Measurements from ENCODE around the gene B4GAT1. TPM values are rescaled to one million over a fixed set of nuclear protein-coding genes. Genes with fewer than 3 reads are reported as not detected.
A peak's percentile ranks its signal among the peaks of the same experiment; 100 is the strongest.
"Not testable (repeated sequence)": the region's sequence is repeated elsewhere in the genome, so short reads cannot be mapped to it uniquely, and the experiment has no call there.

B4GAT1 gene
- total RNA-seq, 8 experiments from 2014 or later: 18.8 to 161 (median 44.9) TPM

DNA sequence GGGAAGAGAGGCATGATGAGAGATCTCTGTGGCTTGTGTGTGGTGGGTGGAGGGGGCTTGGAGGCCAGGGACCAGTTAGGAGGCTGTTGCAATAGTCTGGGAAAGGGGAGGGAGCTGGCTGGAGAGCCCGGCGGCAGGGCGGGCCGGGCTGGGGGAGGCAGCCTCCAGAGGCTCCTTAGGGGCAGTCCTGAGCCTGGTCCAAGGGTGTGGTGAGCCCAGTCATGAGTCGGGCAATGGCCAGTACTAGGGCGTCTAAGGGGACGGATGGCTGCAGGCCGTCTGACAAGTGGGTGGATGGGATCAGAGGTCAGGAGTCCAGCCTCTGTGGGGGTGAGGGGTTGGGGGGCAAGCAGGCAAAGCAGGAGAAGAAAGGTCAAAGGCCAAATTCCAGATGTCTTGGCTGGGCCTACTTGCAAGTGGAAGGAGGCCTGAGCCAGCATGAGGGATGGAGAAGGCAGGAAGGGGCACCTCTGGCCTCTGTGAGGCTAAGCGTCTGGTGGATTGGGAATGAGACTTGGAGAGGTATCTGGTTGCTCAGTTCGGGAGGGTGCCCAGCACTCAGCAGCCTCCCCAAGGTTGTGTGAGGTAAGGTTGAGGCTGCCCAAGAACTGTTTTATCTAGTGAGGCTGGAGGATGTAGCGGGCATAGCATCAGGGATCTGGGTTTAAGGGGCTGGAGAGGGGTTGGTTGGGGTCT is 24.5 kb downstream of the B4GAT1 start:
- ATAC-seq (replicated peaks in 6 of 8): peak in 2 of 8 experiments; percentile 15 to 25
- Histone ChIP-seq H3K4me1 (replicated peaks in 1 of 2) (peaks cover 37 to 41% of the 10 kb centered on the region in 2 donors), H3K4me3 (no peak overlapping the region), H3K27ac (no peak overlapping the region)
- in situ Hi-C loops (cut with MboI; ENCODE audit: low pct_unique_long_range_greater_than_20kb in 2 of 9, low sequenced_read_pairs in 9 of 9, unreplicated experiment in 9 of 9): no loop called here
- WGBS, 10 experiments: 53 to 100% (median 100%) methylated on average over 1 to 3 of the region's 11 CpGs; no CpG with 5 or more reads in 4 of the 10 experiments

DNA sequence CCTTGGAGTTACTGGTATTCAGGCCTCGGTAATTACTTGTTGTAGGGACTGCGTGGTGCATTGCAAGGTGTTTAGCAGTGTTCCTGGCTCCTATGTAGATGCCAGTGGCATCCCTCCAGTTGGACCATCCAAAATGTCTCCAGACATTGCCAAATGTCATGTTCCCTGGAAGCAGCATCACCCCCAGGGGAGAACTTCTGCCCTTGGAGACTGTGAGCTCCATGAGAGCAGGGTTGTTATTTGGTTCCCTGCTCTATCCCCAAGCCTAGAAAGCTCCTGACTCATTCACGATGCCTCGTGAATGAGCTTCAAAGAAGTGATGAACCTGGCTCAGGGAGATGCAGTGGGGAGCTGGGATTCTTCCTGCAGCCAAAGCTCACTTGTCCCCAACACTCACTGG is 25.8 kb downstream of the B4GAT1 start:
- Histone ChIP-seq H3K27ac (no peak overlapping the region), H3K4me3 (no peak overlapping the region), H3K4me1 (replicated peaks in 1 of 2) (peaks cover 37 to 41% of the 10 kb centered on the region in 2 donors)
- no peak for ATAC-seq (replicated peaks in 6 of 8)
- WGBS, 10 experiments: 48 to 100% (median 92%) methylated on average over 1 to 4 of the region's 4 CpGs; no CpG with 5 or more reads in 3 of the 10 experiments
- in situ Hi-C loops (cut with MboI; ENCODE audit: low pct_unique_long_range_greater_than_20kb in 2 of 9, low sequenced_read_pairs in 9 of 9, unreplicated experiment in 9 of 9): no loop called here

DNA sequence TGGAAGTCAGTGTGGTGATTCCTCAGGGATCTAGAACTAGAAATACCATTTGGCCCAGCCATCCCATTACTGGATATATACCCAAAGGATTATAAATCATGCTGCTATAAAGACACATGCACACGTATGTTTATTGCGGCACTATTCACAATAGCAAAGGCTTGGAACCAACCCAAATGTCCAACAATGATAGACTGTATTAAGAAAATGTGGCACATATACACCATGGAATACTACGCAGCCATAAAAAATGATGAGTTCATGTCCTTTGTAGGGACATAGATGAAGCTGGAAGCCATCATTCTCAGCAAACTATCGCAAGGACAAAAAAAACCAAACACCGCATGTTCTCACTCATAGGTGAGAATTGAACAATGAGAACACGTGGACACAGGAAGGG is 26.7 kb downstream of the B4GAT1 start:
- H3K4me1 ChIP-seq (replicated peaks in 1 of 2): peaks cover 32 to 36% of the 10 kb centered on the region in 2 donors
- WGBS, 10 experiments: 80 to 100% (median 90%) methylated on average over 1 to 2 of the region's 6 CpGs; no CpG with 5 or more reads in 7 of the 10 experiments
- H3K4me3 ChIP-seq; H3K27ac ChIP-seq; ATAC-seq (replicated peaks in 6 of 8); in situ Hi-C loops (cut with MboI; ENCODE audit: low pct_unique_long_range_greater_than_20kb in 2 of 9, low sequenced_read_pairs in 9 of 9, unreplicated experiment in 9 of 9): not testable (repeated sequence)

DNA sequence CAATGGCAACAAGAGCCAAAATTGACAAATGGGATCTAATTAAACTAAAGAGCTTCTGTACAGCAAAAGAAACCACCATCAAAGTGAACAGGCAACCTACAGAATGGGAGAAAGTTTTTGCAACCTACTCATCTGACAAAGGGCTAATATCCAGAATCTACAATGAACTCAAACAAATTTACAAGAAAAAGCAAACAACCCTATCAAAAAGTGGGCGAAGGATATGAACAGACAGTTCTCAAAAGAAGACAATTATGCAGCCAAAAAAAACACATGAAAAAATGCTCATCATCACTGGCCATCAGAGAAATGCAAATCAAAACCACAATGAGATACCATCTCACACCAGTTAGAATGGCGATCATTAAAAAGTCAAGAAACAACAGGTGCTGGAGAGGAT is 27.1 kb downstream of the B4GAT1 start:
- in situ Hi-C loops (cut with MboI; ENCODE audit: low pct_unique_long_range_greater_than_20kb in 2 of 9, low sequenced_read_pairs in 9 of 9, unreplicated experiment in 9 of 9); H3K27ac ChIP-seq; H3K4me3 ChIP-seq; ATAC-seq (replicated peaks in 6 of 8): not testable (repeated sequence)
- peaks cover 31 to 32% of the 10 kb centered on the region in 2 donors for H3K4me1 ChIP-seq (replicated peaks in 1 of 2)
- 100% methylated on average over 1 of the region's 2 CpGs; no CpG with 5 or more reads in 9 of the 10 experiments for WGBS, 10 experiments

DNA sequence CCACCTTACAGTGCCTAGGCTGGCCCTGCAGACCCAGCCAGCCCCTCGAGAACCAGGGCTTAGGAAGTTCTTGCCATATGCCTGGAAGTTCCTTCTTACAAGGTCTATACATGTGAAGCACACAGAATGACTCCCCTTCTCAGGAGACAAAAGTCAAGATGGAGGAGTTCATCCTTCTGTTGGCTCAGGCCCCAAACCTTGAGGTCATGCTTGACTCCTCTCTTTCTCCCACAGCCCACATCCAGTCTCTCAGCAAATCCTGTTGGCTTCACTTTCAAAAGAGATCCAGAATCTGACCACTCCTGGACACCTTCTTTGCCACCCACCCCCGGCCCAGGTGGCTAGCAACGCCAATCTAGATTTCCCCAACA is 28.8 kb downstream of the B4GAT1 start:
- peak overlapping the region in 1 of 2 donors; percentile 78 for H3K27ac ChIP-seq
- in situ Hi-C loops (cut with MboI; ENCODE audit: low pct_unique_long_range_greater_than_20kb in 2 of 9, low sequenced_read_pairs in 9 of 9, unreplicated experiment in 9 of 9): no loop called here
- peaks cover 30 to 32% of the 10 kb centered on the region in 2 donors for H3K4me1 ChIP-seq (replicated peaks in 1 of 2)
- 17 to 100% (median 50%) methylated on average over 1 to 3 of the region's 3 CpGs; no CpG with 5 or more reads in 5 of the 10 experiments for WGBS, 10 experiments
- no peak overlapping the region for H3K4me3 ChIP-seq
- no peak for ATAC-seq (replicated peaks in 6 of 8)

DNA sequence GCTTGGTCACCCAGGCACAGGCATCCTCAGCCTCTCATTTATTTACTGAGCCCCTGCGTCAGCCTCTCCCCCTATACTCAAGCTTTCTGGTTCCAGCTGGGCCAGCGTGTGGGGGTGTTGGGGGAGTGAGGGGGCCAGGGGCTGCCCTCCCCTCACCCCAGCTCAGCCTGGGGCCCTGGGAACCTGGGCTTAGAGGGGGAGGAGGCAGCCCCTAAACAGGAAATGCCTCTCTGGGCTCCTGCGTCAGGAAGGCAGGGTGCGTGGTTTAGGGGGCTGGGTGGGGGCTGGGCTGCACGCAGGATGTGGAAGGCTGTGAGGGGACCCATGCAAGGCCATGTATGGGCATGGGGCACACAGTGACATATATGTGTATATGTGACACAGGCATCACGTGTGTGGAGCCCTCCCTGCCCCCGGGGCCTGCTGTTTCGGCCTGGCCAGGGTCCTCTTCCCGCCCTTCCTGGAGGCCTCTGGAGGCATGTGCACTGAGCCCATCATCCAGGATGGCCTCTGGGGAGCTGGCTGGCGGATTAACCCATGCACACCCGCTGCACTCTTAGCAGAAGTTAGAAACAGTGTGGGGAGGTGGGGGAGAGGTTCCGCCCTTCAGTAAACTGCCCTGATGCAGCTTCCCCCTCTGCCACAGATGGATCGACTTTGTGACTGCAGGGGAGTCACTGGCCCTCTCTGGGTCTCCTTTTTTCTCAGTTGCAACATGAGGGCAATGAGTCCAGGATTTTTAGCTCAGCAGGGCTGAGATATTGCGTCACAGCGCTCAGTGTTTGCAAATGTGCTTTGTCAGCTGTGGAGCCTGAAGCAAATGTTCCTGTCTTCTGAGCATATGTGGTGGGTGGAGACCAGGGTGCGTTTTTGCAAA is 29.5 kb downstream of the B4GAT1 start:
- H3K4me3 ChIP-seq: no peak overlapping the region
- ATAC-seq (replicated peaks in 6 of 8): peak; percentile 26 to 80 (median 52)
- H3K27ac ChIP-seq: peak overlapping the region; percentile 73 to 78
- WGBS, 10 experiments: 0 to 90% (median 76%) methylated on average over 1 to 3 of the region's 16 CpGs; no CpG with 5 or more reads in 4 of the 10 experiments
- peaks cover 32 to 38% of the 10 kb centered on the region in 2 donors for H3K4me1 ChIP-seq (replicated peaks in 1 of 2)
- in situ Hi-C loops (cut with MboI; ENCODE audit: low pct_unique_long_range_greater_than_20kb in 2 of 9, low sequenced_read_pairs in 9 of 9, unreplicated experiment in 9 of 9): no loop called here

DNA sequence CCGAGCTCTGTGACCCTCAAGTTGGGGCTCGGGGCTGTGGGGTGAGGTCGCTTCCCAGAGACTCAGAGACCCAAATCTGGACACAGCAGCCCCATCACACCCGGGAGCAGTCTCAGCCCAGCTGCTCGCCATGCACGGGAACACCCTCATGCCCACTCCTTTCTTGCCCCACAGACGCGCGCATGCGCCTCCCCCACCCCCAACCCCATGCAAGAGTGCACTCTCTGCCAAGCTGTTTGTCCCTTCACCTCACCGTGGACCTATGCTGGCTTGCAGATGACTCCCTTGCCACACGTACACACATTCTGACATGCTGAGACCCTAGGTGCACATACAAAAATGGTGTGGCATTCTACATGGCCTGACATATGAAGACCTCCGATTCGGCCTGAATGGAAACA is 30.1 kb downstream of the B4GAT1 start:
- no CpG with 5 or more reads among the region's 14 CpGs for WGBS, 10 experiments
- peak overlapping the region; percentile 73 to 78 for H3K27ac ChIP-seq
- ATAC-seq (replicated peaks in 6 of 8): peak in 6 of 8 experiments; percentile 0 to 6 (median 2)
- no peak overlapping the region for H3K4me3 ChIP-seq
- H3K4me1 ChIP-seq (replicated peaks in 1 of 2): peaks cover 32 to 38% of the 10 kb centered on the region in 2 donors
- in situ Hi-C loops (cut with MboI; ENCODE audit: low pct_unique_long_range_greater_than_20kb in 2 of 9, low sequenced_read_pairs in 9 of 9, unreplicated experiment in 9 of 9): no loop called here

DNA sequence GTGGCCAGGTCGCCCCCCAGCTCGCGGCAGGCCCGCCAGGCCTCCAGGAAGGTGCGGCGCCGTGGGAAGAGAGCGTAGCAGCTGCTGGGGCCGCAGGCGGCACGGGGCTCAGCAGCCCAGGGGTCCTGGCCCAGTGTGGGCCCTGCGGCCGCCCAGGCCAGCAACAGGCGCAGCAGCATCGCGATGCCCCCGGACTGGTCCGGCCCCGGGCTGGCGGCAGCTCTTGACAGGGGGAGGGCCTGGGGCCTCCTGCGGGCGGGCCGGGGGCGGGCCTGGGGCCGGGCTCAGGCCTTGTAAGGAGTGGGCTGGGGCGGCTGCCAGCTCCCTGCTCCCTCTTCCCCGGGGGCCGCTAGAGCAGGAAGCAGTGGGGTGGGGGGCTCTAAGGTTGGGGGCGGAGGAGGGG is 30.6 kb downstream of the B4GAT1 start, which contains the start of gene CD248:
CD248 (minus strand) TSS at position 196 of the 403 bp plus-strand sequence; CDS start at position 179, 17 bp downstream.
- H3K4me3 ChIP-seq: no peak within 1 kb of the TSS
- peak within 1 kb of the TSS; percentile 73 to 78 for H3K27ac ChIP-seq
- peak in 7 of 8 experiments; percentile 2 to 17 (median 5) for ATAC-seq (replicated peaks in 6 of 8)
- in situ Hi-C loops (cut with MboI; ENCODE audit: low pct_unique_long_range_greater_than_20kb in 2 of 9, low sequenced_read_pairs in 9 of 9, unreplicated experiment in 9 of 9): no loop called here
- H3K4me1 ChIP-seq (replicated peaks in 1 of 2): peaks cover 32 to 38% of the 10 kb centered on the region in 2 donors
- no CpG with 5 or more reads among the region's 29 CpGs for WGBS, 10 experiments

DNA sequence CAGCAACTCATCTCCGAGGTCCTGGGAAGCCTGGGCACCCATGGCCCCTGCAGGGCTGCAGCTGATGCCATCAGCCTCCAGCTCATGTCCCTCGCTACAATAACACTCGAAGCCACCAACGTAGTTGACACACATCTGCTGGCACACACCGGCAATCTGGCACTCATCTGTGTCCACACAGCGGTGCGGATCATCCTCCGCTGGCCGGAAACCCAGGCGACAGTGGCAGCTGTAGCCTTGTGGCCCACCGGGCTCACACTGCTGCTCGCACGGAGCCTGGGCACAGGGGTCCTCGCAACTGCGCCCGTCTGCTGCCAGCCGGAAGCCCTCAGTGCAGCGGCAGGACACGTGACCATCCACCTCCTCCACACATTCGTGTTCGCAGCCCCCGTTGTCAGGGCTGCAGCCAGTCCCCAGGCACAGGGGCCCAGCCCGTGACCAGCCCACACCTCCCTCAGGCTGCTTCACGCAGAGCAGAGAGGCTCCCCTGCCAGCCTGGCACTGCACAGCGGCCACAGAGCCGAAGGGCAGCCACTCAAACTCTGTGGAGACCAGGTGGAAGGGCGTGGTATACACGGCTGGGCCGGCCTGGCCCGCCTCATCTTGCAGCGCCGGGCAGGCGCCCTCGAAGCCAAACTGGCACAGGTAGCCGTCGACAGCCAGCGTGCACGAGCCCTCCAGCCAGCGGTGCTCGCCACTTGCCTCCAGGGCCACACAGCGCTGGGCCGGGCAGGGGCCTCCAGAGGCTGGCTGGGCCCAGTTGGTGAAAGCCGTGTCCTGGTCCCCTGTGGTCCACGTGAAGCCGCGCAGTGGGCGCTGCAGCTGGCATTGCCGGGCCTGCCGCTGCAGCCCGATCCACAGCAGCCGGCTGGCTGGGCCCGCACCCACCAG is 31.3 kb downstream of the B4GAT1 start:
- in situ Hi-C loops (cut with MboI; ENCODE audit: low pct_unique_long_range_greater_than_20kb in 2 of 9, low sequenced_read_pairs in 9 of 9, unreplicated experiment in 9 of 9): no loop called here
- peak overlapping the region in 1 of 2 donors; percentile 18 for H3K27ac ChIP-seq
- H3K4me3 ChIP-seq: no peak overlapping the region
- 0 to 100% (median 84%) methylated on average over 1 to 16 of the region's 52 CpGs; no CpG with 5 or more reads in 3 of the 10 experiments for WGBS, 10 experiments
- no peak for ATAC-seq (replicated peaks in 6 of 8)
- H3K4me1 ChIP-seq (replicated peaks in 1 of 2): peaks cover 32 to 38% of the 10 kb centered on the region in 2 donors

DNA sequence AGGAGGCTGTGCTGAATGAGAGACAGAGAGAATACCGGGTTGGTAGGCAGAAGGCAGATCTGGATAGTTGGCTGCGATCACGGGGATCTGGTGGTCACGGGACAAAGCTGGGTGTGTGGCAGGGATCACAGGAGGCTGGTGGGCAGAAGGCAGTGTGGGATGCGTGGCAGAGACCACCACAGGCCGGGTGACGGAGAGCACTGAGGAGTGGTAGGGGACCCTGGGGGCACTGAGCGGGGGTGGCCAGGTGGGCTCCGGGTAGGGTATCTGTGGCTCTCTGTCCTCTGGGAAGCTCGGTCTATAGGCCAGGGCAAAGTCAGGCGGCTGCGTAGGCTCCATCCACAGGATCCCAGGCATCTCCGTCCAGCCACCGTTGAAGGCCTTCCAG is 31.9 kb downstream of the B4GAT1 start:
- Histone ChIP-seq H3K4me3 (no peak overlapping the region), H3K27ac (no peak overlapping the region), H3K4me1 (replicated peaks in 1 of 2) (peaks cover 32 to 38% of the 10 kb centered on the region in 2 donors)
- 0 to 100% (median 6%) methylated on average over 1 to 4 of the region's 14 CpGs; no CpG with 5 or more reads in 7 of the 10 experiments for WGBS, 10 experiments
- in situ Hi-C loops (cut with MboI; ENCODE audit: low pct_unique_long_range_greater_than_20kb in 2 of 9, low sequenced_read_pairs in 9 of 9, unreplicated experiment in 9 of 9): no loop called here
- ATAC-seq (replicated peaks in 6 of 8): no peak

DNA sequence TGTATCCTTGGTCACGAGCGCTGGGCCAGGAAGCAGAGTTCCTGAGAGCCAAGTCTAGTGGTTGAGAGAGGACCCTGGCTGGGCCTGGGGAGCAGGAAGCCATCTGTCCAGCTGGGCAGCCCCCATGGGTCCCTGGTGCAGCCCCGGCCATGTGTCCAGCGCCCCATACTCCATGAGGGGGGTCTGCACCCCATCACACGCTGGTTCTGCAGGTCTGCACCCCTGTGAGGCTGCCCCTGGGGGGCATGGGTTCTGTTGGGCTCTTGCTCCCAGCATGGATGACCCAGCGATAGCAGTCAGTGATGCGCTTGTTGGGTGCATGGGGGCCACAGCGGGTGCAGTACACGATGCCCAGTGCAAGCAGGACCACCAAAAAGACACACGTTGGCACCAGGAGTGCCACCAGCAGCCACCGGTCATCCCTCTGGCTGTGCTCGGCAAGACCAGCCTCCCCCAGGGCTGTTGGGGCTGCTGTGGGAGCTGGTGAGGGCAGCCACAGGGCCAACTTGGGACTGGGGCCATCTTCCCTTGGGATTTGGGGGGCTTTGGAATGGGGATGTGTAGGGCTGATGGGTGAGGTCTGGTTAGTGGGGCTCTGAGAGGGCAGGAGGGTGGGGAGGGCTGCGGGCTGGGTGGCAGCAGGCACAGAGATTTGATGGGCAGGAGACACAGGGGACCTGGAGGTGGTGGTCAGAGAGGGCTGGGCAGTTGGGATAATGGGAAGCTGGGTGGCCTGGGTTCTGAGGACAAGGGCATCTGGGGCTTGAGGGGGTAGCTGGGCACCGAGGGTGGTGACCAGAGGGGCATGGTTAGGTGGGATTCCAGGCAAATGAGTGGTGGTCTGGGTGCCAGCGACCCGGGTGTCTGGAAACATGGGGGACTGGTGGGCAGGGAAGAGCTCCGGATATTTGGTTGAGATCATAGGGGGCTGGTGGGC is 32.6 kb downstream of the B4GAT1 start:
- Histone ChIP-seq H3K4me1 (replicated peaks in 1 of 2) (peaks cover 32 to 38% of the 10 kb centered on the region in 2 donors), H3K4me3 (no peak overlapping the region), H3K27ac (no peak overlapping the region)
- in situ Hi-C loops (cut with MboI; ENCODE audit: low pct_unique_long_range_greater_than_20kb in 2 of 9, low sequenced_read_pairs in 9 of 9, unreplicated experiment in 9 of 9): no loop called here
- 13 to 100% (median 75%) methylated on average over 1 to 7 of the region's 17 CpGs; no CpG with 5 or more reads in 6 of the 10 experiments for WGBS, 10 experiments
- no peak for ATAC-seq (replicated peaks in 6 of 8)

All from motor neuron (in vitro differentiated cells).